ENCODE results near the gene FYCO1.

DNA sequence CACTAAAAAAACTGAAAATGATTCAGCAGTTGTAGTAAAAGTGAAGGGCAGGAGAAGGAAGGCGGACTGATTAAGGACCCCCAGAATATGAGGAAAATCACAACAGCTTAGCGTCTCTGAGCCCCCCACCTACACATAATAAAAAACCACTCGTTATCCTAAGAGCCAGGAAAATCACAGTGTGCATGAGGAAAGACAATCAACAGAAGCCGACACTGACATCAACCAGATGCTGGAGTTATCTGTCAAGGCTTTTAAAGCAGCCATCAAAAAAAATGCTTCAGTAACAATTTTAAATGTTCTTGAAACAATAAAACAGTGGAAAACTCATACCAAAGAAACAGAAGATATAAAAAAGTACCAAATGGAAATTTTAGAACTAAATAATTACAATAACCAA, 62.0 kb downstream of the FYCO1 start:
- TF ChIP-seq POLR2A (IDR thresholded peaks at IDR 0.05; ENCODE audit: low read depth, low read length): no peak
- no peak for TF ChIP-seq POLR2AphosphoS5 (IDR thresholded peaks at IDR 0.05; ENCODE audit: low read depth, low read length)
- no peak for TF ChIP-seq TAF1 (IDR thresholded peaks at IDR 0.05; ENCODE audit: low read depth, low read length)
- no peak for TF ChIP-seq PAX5 (IDR thresholded peaks at IDR 0.05; ENCODE audit: insufficient read depth, low read length, severe bottlenecking)
- TF ChIP-seq SPI1 (IDR thresholded peaks at IDR 0.05; ENCODE audit: low read depth, low read length): no peak
- no peak for TF ChIP-seq POU2F2 (IDR thresholded peaks at IDR 0.05; ENCODE audit: low read depth, low read length)
